Neural cell (in vitro differentiated cells): ENCODE data around the gene AQP5. TPM values are rescaled to one million over a fixed set of nuclear protein-coding genes. Genes with fewer than 3 reads are reported as not detected.

Experiments
- H2AFZ ChIP-seq: fragments of 200-600, 300-800 bp; sonication (generic), shearing (Covaris generic); 2 replicates; pipeline ENCODE4 v1.6.0; 2014; ENCODE audit warnings: low read depth, mild to moderate bottlenecking, antibody characterized with exemption, low read length, moderate library complexity
- H3F3A ChIP-seq: fragments of 200-600 bp; shearing (Covaris generic); 2 replicates; pipeline ENCODE4 v1.6.1; 2016; ENCODE audit warnings: mild to moderate bottlenecking, moderate library complexity, mixed read lengths, antibody characterized with exemption, low read length; ENCODE audit not compliant: insufficient read depth, poor library complexity, severe bottlenecking
- H3K27ac ChIP-seq: fragments of 200-600, 300-800 bp; sonication (generic), shearing (Covaris generic); 2 replicates; pipeline ENCODE4 v1.5.1; 2014; ENCODE audit warnings: mild to moderate bottlenecking, low read length, moderate library complexity
- H3K27me3 ChIP-seq: fragments of 300-800, 200-600 bp; sonication (generic), shearing (Covaris generic); 2 replicates; pipeline ENCODE4 v1.6.0; 2014; ENCODE audit warnings: mild to moderate bottlenecking, low read depth, low read length, moderate library complexity; ENCODE audit not compliant: insufficient read depth
- H3K36me3 ChIP-seq: fragments of 300-800, 200-600 bp; sonication (generic), shearing (Covaris generic); 2 replicates; pipeline ENCODE4 v1.5.1; 2014; ENCODE audit warnings: mild to moderate bottlenecking, antibody characterized with exemption, low read length, moderate library complexity; ENCODE audit not compliant: insufficient read depth
- H3K4me2 ChIP-seq: fragments of 300-800, 200-600 bp; sonication (generic), shearing (Covaris generic); 2 replicates; pipeline ENCODE4 v1.6.0; 2014; ENCODE audit warnings: mild to moderate bottlenecking, low read length
- H3K4me3 ChIP-seq: fragments of 300-800, 200-600 bp; sonication (generic), shearing (Covaris generic); 2 replicates; pipeline ENCODE4 v1.5.1; 2014; ENCODE audit warnings: mild to moderate bottlenecking, low read length, moderate library complexity
- H3K79me2 ChIP-seq: fragments of 200-600 bp; shearing (Covaris generic); replicated peaks from 2 replicates; pipeline ENCODE4 v1.6.0; 2014; ENCODE audit warnings: mild to moderate bottlenecking, low read length, moderate library complexity; ENCODE audit not compliant: insufficient read depth
- H3K9ac ChIP-seq: fragments of 300-800, 200-600 bp; sonication (generic), shearing (Covaris generic); 2 replicates; pipeline ENCODE4 v1.6.1; 2016; ENCODE audit warnings: mild to moderate bottlenecking, low read length, mixed read lengths
- H3K9me2 ChIP-seq: fragments of 200-600 bp; shearing (Covaris generic); 2 replicates; pipeline ENCODE4 v1.6.1; 2016; ENCODE audit warnings: mild to moderate bottlenecking, low read length, mixed read lengths; ENCODE audit not compliant: insufficient read depth
- H3K9me3 ChIP-seq: fragments of 200-600, 300-800 bp; sonication (generic), shearing (Covaris generic); 2 replicates; pipeline ENCODE4 v1.6.1; 2016; ENCODE audit warnings: mild to moderate bottlenecking, mixed run types, low read length, moderate library complexity, mixed read lengths
- H4K20me1 ChIP-seq: fragments of 200-600 bp; shearing (Covaris generic); 2 replicates; pipeline ENCODE4 v1.6.1; 2016; ENCODE audit warnings: mild to moderate bottlenecking, mixed run types; ENCODE audit not compliant: insufficient read depth
- EP300 ChIP-seq: fragments of 450-650 bp; conservative IDR thresholded peaks from 2 replicates; pipeline ENCODE4 v1.6.1; 2014; ENCODE audit warnings: antibody characterized with exemption, mild to moderate bottlenecking, moderate library complexity; ENCODE audit not compliant: poor library complexity, severe bottlenecking
- EZH2 ChIP-seq: fragments of 200-600, 300-800 bp; shearing (Covaris generic), sonication (generic); IDR thresholded peaks from 2 replicates; pipeline ENCODE4 v1.6.1; 2014; ENCODE audit warnings: antibody characterized with exemption, low read length, borderline replicate concordance, mild to moderate bottlenecking; ENCODE audit not compliant: insufficient read depth, poor library complexity, severe bottlenecking
- MXI1 ChIP-seq: fragments of 450-650 bp; conservative IDR thresholded peaks from 2 replicates; pipeline ENCODE4 v1.6.1; 2014; ENCODE audit warnings: antibody characterized with exemption, mild to moderate bottlenecking; ENCODE audit not compliant: poor library complexity, severe bottlenecking
- RAD21 ChIP-seq: fragments of 450-650 bp; conservative IDR thresholded peaks from 2 replicates; pipeline ENCODE4 v1.6.1; 2014; ENCODE audit warnings: antibody characterized with exemption, mild to moderate bottlenecking, moderate library complexity
- TAF1 ChIP-seq: IDR thresholded peaks from 2 replicates; pipeline ENCODE4 v1.6.1; 2012; ENCODE audit warnings: low read depth
- polyA plus RNA-seq: library from polyadenylated mRNA; depleted of rRNA; stranded (reverse); fragments of >200 nt; gene quantifications from 2 replicates; pipeline ENCODE4 v1.2.3, GENCODE V29; 2014
- TF ChIP-seq, protein P1 (sequence below): fragments of 450-650 bp; IDR thresholded peaks from 2 replicates; pipeline ENCODE4 v1.5.1; 2014; ENCODE audit warnings: antibody characterized with exemption, mild to moderate bottlenecking, moderate library complexity; ENCODE audit not compliant: poor library complexity, severe bottlenecking
- TF ChIP-seq, protein P2 (sequence below): IDR thresholded peaks from 2 replicates; pipeline ENCODE4 v1.6.1; 2012; ENCODE audit warnings: borderline replicate concordance

Gene AQP5
- polyA plus RNA-seq, 1 donor from 2014 or later, result not detected

DNA sequence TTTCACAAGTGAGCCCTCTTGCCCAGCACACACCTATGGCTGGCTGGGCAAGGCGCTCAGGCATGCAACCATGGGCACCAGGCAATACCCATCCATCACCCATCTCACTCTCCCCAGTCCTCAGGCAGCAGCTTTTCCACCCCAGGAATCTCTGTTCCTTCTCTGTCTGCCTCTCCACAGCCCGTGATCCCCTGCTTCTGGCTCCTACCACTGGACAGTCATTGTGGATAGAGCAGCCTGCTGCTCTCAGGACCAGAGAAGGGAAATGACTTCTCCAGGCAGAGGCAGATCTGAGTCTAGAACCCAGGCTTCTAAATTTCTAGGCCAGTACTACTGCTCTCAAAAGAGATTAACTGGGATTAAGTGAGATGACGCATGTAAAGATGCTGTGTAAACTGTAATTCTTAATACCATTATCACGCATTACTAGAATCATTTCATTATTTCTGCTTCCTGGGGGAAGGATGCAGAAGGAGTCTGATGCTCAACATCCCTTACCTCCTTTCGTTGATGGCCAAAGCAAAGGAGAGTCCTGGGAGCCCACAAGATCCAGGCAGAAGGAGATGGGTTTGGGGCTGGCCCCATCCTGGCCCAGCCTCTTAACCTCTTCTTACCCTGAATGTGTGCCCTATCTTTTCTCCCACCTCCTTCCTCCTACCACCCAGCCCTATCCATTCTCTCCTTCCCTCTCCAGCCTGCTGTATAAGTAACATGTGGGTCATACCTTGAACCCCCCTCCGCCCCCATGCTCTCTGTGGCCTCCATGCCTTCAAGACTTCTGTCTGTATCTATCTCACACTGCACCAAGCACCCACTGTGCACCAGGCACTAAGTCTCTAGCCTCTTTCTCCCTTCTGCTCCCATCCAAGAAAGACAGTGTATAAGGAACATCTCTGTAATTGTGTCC, 4.8 kb upstream of the AQP5 start:
- H3K27me3 ChIP-seq, result peaks cover 22% of the 10 kb centered on the region
- H2AFZ ChIP-seq, result no peak overlapping the region
- H3K4me2 ChIP-seq, result no peak overlapping the region
- TF ChIP-seq EZH2, result no peak
- TF ChIP-seq TAF1, result no peak
- TF ChIP-seq EP300, result no peak
- TF ChIP-seq MXI1, result no peak
- TF ChIP-seq RAD21, result no peak
- TF ChIP-seq, protein P1, sequence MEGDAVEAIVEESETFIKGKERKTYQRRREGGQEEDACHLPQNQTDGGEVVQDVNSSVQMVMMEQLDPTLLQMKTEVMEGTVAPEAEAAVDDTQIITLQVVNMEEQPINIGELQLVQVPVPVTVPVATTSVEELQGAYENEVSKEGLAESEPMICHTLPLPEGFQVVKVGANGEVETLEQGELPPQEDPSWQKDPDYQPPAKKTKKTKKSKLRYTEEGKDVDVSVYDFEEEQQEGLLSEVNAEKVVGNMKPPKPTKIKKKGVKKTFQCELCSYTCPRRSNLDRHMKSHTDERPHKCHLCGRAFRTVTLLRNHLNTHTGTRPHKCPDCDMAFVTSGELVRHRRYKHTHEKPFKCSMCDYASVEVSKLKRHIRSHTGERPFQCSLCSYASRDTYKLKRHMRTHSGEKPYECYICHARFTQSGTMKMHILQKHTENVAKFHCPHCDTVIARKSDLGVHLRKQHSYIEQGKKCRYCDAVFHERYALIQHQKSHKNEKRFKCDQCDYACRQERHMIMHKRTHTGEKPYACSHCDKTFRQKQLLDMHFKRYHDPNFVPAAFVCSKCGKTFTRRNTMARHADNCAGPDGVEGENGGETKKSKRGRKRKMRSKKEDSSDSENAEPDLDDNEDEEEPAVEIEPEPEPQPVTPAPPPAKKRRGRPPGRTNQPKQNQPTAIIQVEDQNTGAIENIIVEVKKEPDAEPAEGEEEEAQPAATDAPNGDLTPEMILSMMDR, result no peak
- H3K9ac ChIP-seq, result no peak overlapping the region
- H3K36me3 ChIP-seq, result no peaks in the 10 kb centered on the region
- H3K4me3 ChIP-seq, result no peak overlapping the region
- H4K20me1 ChIP-seq, result no peaks in the 10 kb centered on the region
- H3K27ac ChIP-seq, result no peak overlapping the region
- no peaks in the 10 kb centered on the region for H3K9me3 ChIP-seq
- H3K79me2 ChIP-seq, result no peaks in the 10 kb centered on the region
- H3K9me2 ChIP-seq, result no peaks in the 10 kb centered on the region
- no peaks in the 10 kb centered on the region for H3F3A ChIP-seq

DNA sequence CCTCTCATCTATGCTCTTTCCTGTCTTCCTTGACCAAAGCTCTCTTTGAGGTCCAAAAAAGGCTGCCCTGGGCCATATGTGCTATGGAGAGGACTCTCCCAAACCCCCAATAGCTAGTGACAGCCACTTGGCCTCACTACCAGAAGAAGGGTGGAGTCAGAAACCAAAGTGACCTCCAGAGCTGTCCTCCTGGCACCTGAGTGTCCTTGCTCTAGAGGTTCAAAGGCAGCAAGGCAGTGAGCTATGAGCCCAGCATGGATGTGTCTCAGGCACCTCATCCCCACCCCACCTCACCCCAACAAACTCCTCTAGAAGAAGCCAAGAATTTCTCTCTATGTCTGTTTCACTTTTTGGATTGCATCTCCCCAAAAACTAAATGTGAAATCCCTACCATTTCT, 4.1 kb upstream of the AQP5 start:
- Histone ChIP-seq H3K9me3 (no peaks in the 10 kb centered on the region), H3K4me2 (no peak overlapping the region), H3K9ac (no peak overlapping the region), H3K27me3 (peaks cover 29% of the 10 kb centered on the region), H3K36me3 (no peaks in the 10 kb centered on the region), H3K27ac (no peak overlapping the region), H3K9me2 (no peaks in the 10 kb centered on the region), H3K79me2 (no peaks in the 10 kb centered on the region), H4K20me1 (no peaks in the 10 kb centered on the region), H3K4me3 (no peak overlapping the region), H3F3A (no peaks in the 10 kb centered on the region), H2AFZ (no peak overlapping the region)
- TF ChIP-seq, protein P2, sequence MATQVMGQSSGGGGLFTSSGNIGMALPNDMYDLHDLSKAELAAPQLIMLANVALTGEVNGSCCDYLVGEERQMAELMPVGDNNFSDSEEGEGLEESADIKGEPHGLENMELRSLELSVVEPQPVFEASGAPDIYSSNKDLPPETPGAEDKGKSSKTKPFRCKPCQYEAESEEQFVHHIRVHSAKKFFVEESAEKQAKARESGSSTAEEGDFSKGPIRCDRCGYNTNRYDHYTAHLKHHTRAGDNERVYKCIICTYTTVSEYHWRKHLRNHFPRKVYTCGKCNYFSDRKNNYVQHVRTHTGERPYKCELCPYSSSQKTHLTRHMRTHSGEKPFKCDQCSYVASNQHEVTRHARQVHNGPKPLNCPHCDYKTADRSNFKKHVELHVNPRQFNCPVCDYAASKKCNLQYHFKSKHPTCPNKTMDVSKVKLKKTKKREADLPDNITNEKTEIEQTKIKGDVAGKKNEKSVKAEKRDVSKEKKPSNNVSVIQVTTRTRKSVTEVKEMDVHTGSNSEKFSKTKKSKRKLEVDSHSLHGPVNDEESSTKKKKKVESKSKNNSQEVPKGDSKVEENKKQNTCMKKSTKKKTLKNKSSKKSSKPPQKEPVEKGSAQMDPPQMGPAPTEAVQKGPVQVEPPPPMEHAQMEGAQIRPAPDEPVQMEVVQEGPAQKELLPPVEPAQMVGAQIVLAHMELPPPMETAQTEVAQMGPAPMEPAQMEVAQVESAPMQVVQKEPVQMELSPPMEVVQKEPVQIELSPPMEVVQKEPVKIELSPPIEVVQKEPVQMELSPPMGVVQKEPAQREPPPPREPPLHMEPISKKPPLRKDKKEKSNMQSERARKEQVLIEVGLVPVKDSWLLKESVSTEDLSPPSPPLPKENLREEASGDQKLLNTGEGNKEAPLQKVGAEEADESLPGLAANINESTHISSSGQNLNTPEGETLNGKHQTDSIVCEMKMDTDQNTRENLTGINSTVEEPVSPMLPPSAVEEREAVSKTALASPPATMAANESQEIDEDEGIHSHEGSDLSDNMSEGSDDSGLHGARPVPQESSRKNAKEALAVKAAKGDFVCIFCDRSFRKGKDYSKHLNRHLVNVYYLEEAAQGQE, result no peak
- TF ChIP-seq RAD21, result no peak
